ENCODE measurements around the gene POLR3GL.

The POLR3GL gene

GRCh38 chr1:145947551-145947950 lies 16.9 kb upstream of the POLR3GL start:
- peaks cover 11 to 21% (median 16%) of the 10 kb centered on the region in 4 experiments for H3K36me3 ChIP-seq (ENCODE audit: control insufficient read depth in 4 of 4, insufficient read depth in 4 of 4, low read length in 3 of 4)
- peaks cover 0 to 11% (median 3%) of the 10 kb centered on the region in 4 experiments for H3K4me1 ChIP-seq (ENCODE audit: control extremely low read depth in 1 of 4, control insufficient read depth in 4 of 4, insufficient read depth in 4 of 4, low read length in 3 of 4)
- ChIA-PET POLR2A (interaction anchor here (1.2 kb wide), 1 partner anchor 20 kb away, joined by 3 read pairs; the partner anchor contains the start of gene RBM8A), CTCF (interaction anchor here (1.2 kb wide), 1 partner anchor 9 kb away, joined by 3 read pairs; no protein-coding TSS in a partner anchor)
- H3K9me3 ChIP-seq (ENCODE audit: control extremely low read depth in 1 of 5, control insufficient read depth in 4 of 5, insufficient read depth in 2 of 5, low read depth in 1 of 5, low read length in 4 of 5), result no peaks in the 10 kb centered on the region
- no peak overlapping the region for H3K27ac ChIP-seq (ENCODE audit: insufficient read depth in 1 of 2, low read depth in 1 of 2, low read length in 2 of 2, poor library complexity in 1 of 2, severe bottlenecking in 2 of 2)
- no peak for DNase-seq
- H3K4me3 ChIP-seq (ENCODE audit: control insufficient read depth in 1 of 7, extremely low read depth in 1 of 7, insufficient read depth in 4 of 7, low read depth in 2 of 7, low read length in 6 of 7), result no peak overlapping the region
- 100% methylated on average over 1 of the region's 4 CpGs for WGBS (ENCODE audit: insufficient coverage)
- H3K27me3 ChIP-seq (replicated peaks in 2 of 5; ENCODE audit: control insufficient read depth in 4 of 5, insufficient read depth in 5 of 5, low read length in 4 of 5), result no peaks in the 10 kb centered on the region

- Histone ChIP-seq H3K9me3 (ENCODE audit: control extremely low read depth in 1 of 5, control insufficient read depth in 4 of 5, insufficient read depth in 2 of 5, low read depth in 1 of 5, low read length in 4 of 5) (no peaks in the 10 kb centered on the region), H3K27me3 (replicated peaks in 2 of 5; ENCODE audit: control insufficient read depth in 4 of 5, insufficient read depth in 5 of 5, low read length in 4 of 5) (no peaks in the 10 kb centered on the region), H3K36me3 (ENCODE audit: control insufficient read depth in 4 of 4, insufficient read depth in 4 of 4, low read length in 3 of 4) (peaks cover 8 to 18% (median 13%) of the 10 kb centered on the region in 4 experiments), H3K4me3 (ENCODE audit: control insufficient read depth in 1 of 7, extremely low read depth in 1 of 7, insufficient read depth in 4 of 7, low read depth in 2 of 7, low read length in 6 of 7) (no peak overlapping the region), H3K27ac (ENCODE audit: insufficient read depth in 1 of 2, low read depth in 1 of 2, low read length in 2 of 2, poor library complexity in 1 of 2, severe bottlenecking in 2 of 2) (no peak overlapping the region), H3K4me1 (ENCODE audit: control extremely low read depth in 1 of 4, control insufficient read depth in 4 of 4, insufficient read depth in 4 of 4, low read length in 3 of 4) (peaks cover 0 to 11% (median 3%) of the 10 kb centered on the region in 4 experiments)
- ChIA-PET POLR2A (no interaction called here), CTCF (interaction anchor here (0.7 to 1.3 kb wide), 2 partner anchors 18 to 26 kb away, joined by 3 to 5 read pairs; no protein-coding TSS in a partner anchor)
- DNase-seq, result no peak
- WGBS (ENCODE audit: insufficient coverage), result 100% methylated on average over 4 of the region's 4 CpGs
Measured at GRCh38 chr1:145949219-145949618, 15.3 kb upstream of the POLR3GL start.

- Histone ChIP-seq H3K9me3 (ENCODE audit: control extremely low read depth in 1 of 5, control insufficient read depth in 4 of 5, insufficient read depth in 2 of 5, low read depth in 1 of 5, low read length in 4 of 5) (no peaks in the 10 kb centered on the region), H3K4me3 (ENCODE audit: control insufficient read depth in 1 of 7, extremely low read depth in 1 of 7, insufficient read depth in 4 of 7, low read depth in 2 of 7, low read length in 6 of 7) (no peak overlapping the region), H3K4me1 (ENCODE audit: control extremely low read depth in 1 of 4, control insufficient read depth in 4 of 4, insufficient read depth in 4 of 4, low read length in 3 of 4) (peaks cover 6 to 29% (median 16%) of the 10 kb centered on the region in 4 experiments), H3K27ac (ENCODE audit: insufficient read depth in 1 of 2, low read depth in 1 of 2, low read length in 2 of 2, poor library complexity in 1 of 2, severe bottlenecking in 2 of 2) (no peak overlapping the region), H3K27me3 (replicated peaks in 2 of 5; ENCODE audit: control insufficient read depth in 4 of 5, insufficient read depth in 5 of 5, low read length in 4 of 5) (no peaks in the 10 kb centered on the region), H3K36me3 (ENCODE audit: control insufficient read depth in 4 of 4, insufficient read depth in 4 of 4, low read length in 3 of 4) (peaks cover 6 to 17% (median 11%) of the 10 kb centered on the region in 4 experiments)
- ChIA-PET POLR2A (interaction anchor here (0.6 kb wide), 1 partner anchor 12 kb away, joined by 5 read pairs; no protein-coding TSS in a partner anchor), CTCF (interaction anchor here (0.6 to 1.8 kb wide), 5 partner anchors 8 to 15 kb away, joined by 3 to 4 read pairs (median 3); no protein-coding TSS in a partner anchor)
- no peak for DNase-seq
- 100% methylated on average over 1 of the region's 1 CpG for WGBS (ENCODE audit: insufficient coverage)
Measured at GRCh38 chr1:145951526-145951925, 13.0 kb upstream of the POLR3GL start.

- Histone ChIP-seq H3K36me3 (ENCODE audit: control insufficient read depth in 4 of 4, insufficient read depth in 4 of 4, low read length in 3 of 4) (peaks cover 0 to 10% (median 5%) of the 10 kb centered on the region in 4 experiments), H3K27ac (ENCODE audit: insufficient read depth in 1 of 2, low read depth in 1 of 2, low read length in 2 of 2, poor library complexity in 1 of 2, severe bottlenecking in 2 of 2) (no peak overlapping the region), H3K27me3 (replicated peaks in 2 of 5; ENCODE audit: control insufficient read depth in 4 of 5, insufficient read depth in 5 of 5, low read length in 4 of 5) (no peaks in the 10 kb centered on the region), H3K4me1 (ENCODE audit: control extremely low read depth in 1 of 4, control insufficient read depth in 4 of 4, insufficient read depth in 4 of 4, low read length in 3 of 4) (peaks cover 14 to 38% (median 22%) of the 10 kb centered on the region in 4 experiments), H3K9me3 (ENCODE audit: control extremely low read depth in 1 of 5, control insufficient read depth in 4 of 5, insufficient read depth in 2 of 5, low read depth in 1 of 5, low read length in 4 of 5) (no peaks in the 10 kb centered on the region), H3K4me3 (ENCODE audit: control insufficient read depth in 1 of 7, extremely low read depth in 1 of 7, insufficient read depth in 4 of 7, low read depth in 2 of 7, low read length in 6 of 7) (no peak overlapping the region)
- WGBS (ENCODE audit: insufficient coverage), result 100% methylated on average over 2 of the region's 3 CpGs
- ChIA-PET POLR2A (no interaction called here), CTCF (no interaction called here)
- DNase-seq, result no peak
Measured at GRCh38 chr1:145952903-145953302, 11.6 kb upstream of the POLR3GL start.

- ChIA-PET CTCF (interaction anchor here (0.7 kb wide), 2 partner anchors 9 to 13 kb away, joined by 3 read pairs; no protein-coding TSS in a partner anchor), POLR2A (no interaction called here)
- 95% methylated on average over 3 of the region's 6 CpGs for whole genome bisulfite sequencing (ENCODE audit: insufficient coverage)
- H3K27me3 ChIP-seq (replicated peaks in 2 of 5; ENCODE audit: control insufficient read depth in 4 of 5, insufficient read depth in 5 of 5, low read length in 4 of 5), result no peaks in the 10 kb centered on the region
- H3K27ac ChIP-seq (ENCODE audit: insufficient read depth in 1 of 2, low read depth in 1 of 2, low read length in 2 of 2, poor library complexity in 1 of 2, severe bottlenecking in 2 of 2), result no peak overlapping the region
- no peak overlapping the region for H3K4me3 ChIP-seq (ENCODE audit: control insufficient read depth in 1 of 7, extremely low read depth in 1 of 7, insufficient read depth in 4 of 7, low read depth in 2 of 7, low read length in 6 of 7)
- H3K36me3 ChIP-seq (ENCODE audit: control insufficient read depth in 4 of 4, insufficient read depth in 4 of 4, low read length in 3 of 4), result peaks cover 0 to 8% (median 5%) of the 10 kb centered on the region in 4 experiments
- H3K4me1 ChIP-seq (ENCODE audit: control extremely low read depth in 1 of 4, control insufficient read depth in 4 of 4, insufficient read depth in 4 of 4, low read length in 3 of 4), result peaks cover 19 to 47% (median 31%) of the 10 kb centered on the region in 4 experiments
- no peaks in the 10 kb centered on the region for H3K9me3 ChIP-seq (ENCODE audit: control extremely low read depth in 1 of 5, control insufficient read depth in 4 of 5, insufficient read depth in 2 of 5, low read depth in 1 of 5, low read length in 4 of 5)
- no peak for DNase-seq
Measured at GRCh38 chr1:145953861-145954260, 10.6 kb upstream of the POLR3GL start.

DNA sequence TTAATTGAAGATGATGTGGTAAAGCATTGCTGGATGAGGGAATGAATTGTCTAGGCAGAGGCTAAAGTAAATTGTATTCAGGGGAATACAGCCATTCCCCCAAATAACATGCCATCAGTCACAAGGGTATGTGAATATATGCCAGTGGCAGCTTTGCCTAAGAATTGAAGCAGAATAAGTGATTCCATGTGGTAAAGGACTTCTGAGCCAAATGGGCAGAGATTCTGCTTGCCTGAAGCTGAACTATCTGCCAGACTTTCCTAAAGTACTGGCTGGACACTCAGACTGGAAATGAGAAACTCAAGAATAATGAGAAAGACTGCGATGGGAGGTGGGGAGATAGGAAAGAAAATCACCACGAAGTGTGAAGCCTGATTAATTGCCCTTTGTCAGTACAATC lies 9.1 kb upstream of the POLR3GL start:
- CTCF ChIA-PET, result interaction anchor here (1.0 to 1.5 kb wide), 4 partner anchors 11 to 25 kb away, joined by 3 to 4 read pairs (median 3); no protein-coding TSS in a partner anchor
- peaks cover 0 to 8% (median 5%) of the 10 kb centered on the region in 4 experiments for H3K36me3 ChIP-seq (ENCODE audit: control insufficient read depth in 4 of 4, insufficient read depth in 4 of 4, low read length in 3 of 4)
- no peak overlapping the region for H3K27ac ChIP-seq (ENCODE audit: insufficient read depth in 1 of 2, low read depth in 1 of 2, low read length in 2 of 2, poor library complexity in 1 of 2, severe bottlenecking in 2 of 2)
- no peaks in the 10 kb centered on the region for H3K9me3 ChIP-seq (ENCODE audit: control extremely low read depth in 1 of 5, control insufficient read depth in 4 of 5, insufficient read depth in 2 of 5, low read depth in 1 of 5, low read length in 4 of 5)
- 56% methylated on average over 2 of the region's 2 CpGs for WGBS (ENCODE audit: insufficient coverage)
- peaks cover 29 to 60% (median 45%) of the 10 kb centered on the region in 4 experiments for H3K4me1 ChIP-seq (ENCODE audit: control extremely low read depth in 1 of 4, control insufficient read depth in 4 of 4, insufficient read depth in 4 of 4, low read length in 3 of 4)
- no peak for DNase-seq
- POLR2A ChIA-PET, result no interaction called here
- peak overlapping the region in 2 of 7 experiments; percentile 11 to 95 for H3K4me3 ChIP-seq (ENCODE audit: control insufficient read depth in 1 of 7, extremely low read depth in 1 of 7, insufficient read depth in 4 of 7, low read depth in 2 of 7, low read length in 6 of 7)
- no peaks in the 10 kb centered on the region for H3K27me3 ChIP-seq (replicated peaks in 2 of 5; ENCODE audit: control insufficient read depth in 4 of 5, insufficient read depth in 5 of 5, low read length in 4 of 5)

GRCh38 chr1:145956361-145956760 lies 8.1 kb upstream of the POLR3GL start:
- ChIA-PET POLR2A (no interaction called here), CTCF (interaction anchor here (0.6 to 1.4 kb wide), 2 partner anchors 9 to 42 kb away, joined by 3 read pairs; no protein-coding TSS in a partner anchor)
- DNase-seq, result no peak
- Histone ChIP-seq H3K27ac (ENCODE audit: insufficient read depth in 1 of 2, low read depth in 1 of 2, low read length in 2 of 2, poor library complexity in 1 of 2, severe bottlenecking in 2 of 2) (peak overlapping the region; percentile 26 to 87), H3K36me3 (ENCODE audit: control insufficient read depth in 4 of 4, insufficient read depth in 4 of 4, low read length in 3 of 4) (peaks cover 0 to 6% (median 4%) of the 10 kb centered on the region in 4 experiments), H3K4me3 (ENCODE audit: control insufficient read depth in 1 of 7, extremely low read depth in 1 of 7, insufficient read depth in 4 of 7, low read depth in 2 of 7, low read length in 6 of 7) (peak overlapping the region in 6 of 7 experiments; percentile 81 to 95 (median 86)), H3K9me3 (ENCODE audit: control extremely low read depth in 1 of 5, control insufficient read depth in 4 of 5, insufficient read depth in 2 of 5, low read depth in 1 of 5, low read length in 4 of 5) (no peaks in the 10 kb centered on the region), H3K4me1 (ENCODE audit: control extremely low read depth in 1 of 4, control insufficient read depth in 4 of 4, insufficient read depth in 4 of 4, low read length in 3 of 4) (peaks cover 29 to 60% (median 49%) of the 10 kb centered on the region in 4 experiments), H3K27me3 (replicated peaks in 2 of 5; ENCODE audit: control insufficient read depth in 4 of 5, insufficient read depth in 5 of 5, low read length in 4 of 5) (no peaks in the 10 kb centered on the region)

All from common myeloid progenitor, CD34-positive (primary cell).